HFFc6 (cell line): ENCODE data around the gene PPP2R5B. TPM values are rescaled to one million over a fixed set of nuclear protein-coding genes. Genes with fewer than 3 reads are reported as not detected.
A peak's percentile ranks its signal among the peaks of the same experiment; 100 is the strongest.

Experiments
- DNase-seq: peaks from one replicate; pipeline ENCODE4 v3.0.0-alpha.2; 2018
- H3K27ac Mint-ChIP-seq: 2 replicates; pipeline ENCODE4 v1.8.0; 2020; ENCODE audit warnings: mild to moderate bottlenecking, mixed read lengths
- H3K27me3 Mint-ChIP-seq: 2 replicates; pipeline ENCODE4 v1.8.0; 2021; ENCODE audit warnings: mild to moderate bottlenecking, moderate library complexity, mixed read lengths; ENCODE audit not compliant: insufficient read depth
- H3K36me3 Mint-ChIP-seq: 2 replicates; pipeline ENCODE4 v1.8.0; 2021; ENCODE audit warnings: low read depth, mixed read lengths
- H3K4me1 Mint-ChIP-seq: 2 replicates; pipeline ENCODE4 v1.8.0; 2020; ENCODE audit warnings: low read depth, mixed read lengths
- H3K4me3 Mint-ChIP-seq: 2 replicates; pipeline ENCODE4 v1.8.0; 2020; ENCODE audit warnings: mild to moderate bottlenecking, moderate library complexity, mixed read lengths
- H3K9me3 Mint-ChIP-seq: 2 replicates; pipeline ENCODE4 v1.8.0; 2020; ENCODE audit warnings: mild to moderate bottlenecking, mixed read lengths
- total RNA-seq, 6 experiments: library from RNA; stranded (reverse); fragmentation: NEBNext Ultra II Directional; extraction: Animal tissue kit (Norgen Biotek cat#: 25700); gene quantifications; 2 replicates in 1 of 6; 3 replicates in 5 of 6; pipeline ENCODE4 v1.2.3, GENCODE V29; 2021
- TF ChIP-seq, protein P1 (sequence below): fragments of 200-600 bp; sonication (generic); IDR thresholded peaks from 2 replicates; pipeline ENCODE4 v1.5.0; 2021; ENCODE audit warnings: antibody characterized with exemption, mild to moderate bottlenecking

Gene PPP2R5B
- total RNA-seq, 6 experiments from 2014 or later, result 16.2 to 28.1 (median 19.6) TPM

- Mint-ChIP-seq H3K27ac (peak overlapping the region; percentile 87), H3K27me3 (no peaks in the 10 kb centered on the region), H3K4me3 (peak overlapping the region; percentile 94), H3K4me1 (peaks cover 32% of the 10 kb centered on the region), H3K36me3 (no peaks in the 10 kb centered on the region; the same call in 1 of the 2 replicates), H3K9me3 (no peaks in the 10 kb centered on the region)
- no peak for DNase-seq
- TF ChIP-seq, protein P1, sequence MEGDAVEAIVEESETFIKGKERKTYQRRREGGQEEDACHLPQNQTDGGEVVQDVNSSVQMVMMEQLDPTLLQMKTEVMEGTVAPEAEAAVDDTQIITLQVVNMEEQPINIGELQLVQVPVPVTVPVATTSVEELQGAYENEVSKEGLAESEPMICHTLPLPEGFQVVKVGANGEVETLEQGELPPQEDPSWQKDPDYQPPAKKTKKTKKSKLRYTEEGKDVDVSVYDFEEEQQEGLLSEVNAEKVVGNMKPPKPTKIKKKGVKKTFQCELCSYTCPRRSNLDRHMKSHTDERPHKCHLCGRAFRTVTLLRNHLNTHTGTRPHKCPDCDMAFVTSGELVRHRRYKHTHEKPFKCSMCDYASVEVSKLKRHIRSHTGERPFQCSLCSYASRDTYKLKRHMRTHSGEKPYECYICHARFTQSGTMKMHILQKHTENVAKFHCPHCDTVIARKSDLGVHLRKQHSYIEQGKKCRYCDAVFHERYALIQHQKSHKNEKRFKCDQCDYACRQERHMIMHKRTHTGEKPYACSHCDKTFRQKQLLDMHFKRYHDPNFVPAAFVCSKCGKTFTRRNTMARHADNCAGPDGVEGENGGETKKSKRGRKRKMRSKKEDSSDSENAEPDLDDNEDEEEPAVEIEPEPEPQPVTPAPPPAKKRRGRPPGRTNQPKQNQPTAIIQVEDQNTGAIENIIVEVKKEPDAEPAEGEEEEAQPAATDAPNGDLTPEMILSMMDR, result no peak
Measured at GRCh38 chr11:64916040-64916774, 8.3 kb upstream of the PPP2R5B start.

- Mint-ChIP-seq H3K27me3 (no peaks in the 10 kb centered on the region), H3K36me3 (no peaks in the 10 kb centered on the region), H3K4me1 (peaks cover 32% of the 10 kb centered on the region), H3K27ac (peak within 1 kb of the TSS; percentile 87), H3K9me3 (no peaks in the 10 kb centered on the region), H3K4me3 (peak within 1 kb of the TSS; percentile 94)
- TF ChIP-seq, protein P1, result no peak
- peak; percentile 100 for DNase-seq
Measured at GRCh38 chr11:64916775-64917662, 7.5 kb upstream of the PPP2R5B start, which contains the start of gene ATG2A. ATG2A (minus strand) TSS chr11:64917209; CDS start chr11:64917135, 74 bp downstream.

DNA sequence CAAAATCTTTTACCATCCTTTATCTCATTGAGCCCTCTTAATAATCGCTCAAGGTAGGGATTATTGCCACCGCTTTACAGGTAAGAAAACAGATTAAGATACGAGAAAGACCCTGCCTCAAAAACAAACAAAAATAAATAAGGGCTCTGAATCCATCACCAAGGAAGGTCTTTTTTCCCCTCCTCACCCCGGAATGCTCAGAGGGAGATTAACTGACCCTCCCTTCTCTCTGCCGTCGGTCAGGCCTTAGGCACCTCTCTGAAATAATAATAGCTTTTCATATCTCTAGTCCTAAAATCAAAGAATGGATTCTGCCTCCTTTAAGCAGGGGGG is 6.9 kb upstream of the PPP2R5B start:
- peak overlapping the region; percentile 94 for H3K4me3 Mint-ChIP-seq
- TF ChIP-seq, protein P1, result no peak
- DNase-seq, result no peak

DNA sequence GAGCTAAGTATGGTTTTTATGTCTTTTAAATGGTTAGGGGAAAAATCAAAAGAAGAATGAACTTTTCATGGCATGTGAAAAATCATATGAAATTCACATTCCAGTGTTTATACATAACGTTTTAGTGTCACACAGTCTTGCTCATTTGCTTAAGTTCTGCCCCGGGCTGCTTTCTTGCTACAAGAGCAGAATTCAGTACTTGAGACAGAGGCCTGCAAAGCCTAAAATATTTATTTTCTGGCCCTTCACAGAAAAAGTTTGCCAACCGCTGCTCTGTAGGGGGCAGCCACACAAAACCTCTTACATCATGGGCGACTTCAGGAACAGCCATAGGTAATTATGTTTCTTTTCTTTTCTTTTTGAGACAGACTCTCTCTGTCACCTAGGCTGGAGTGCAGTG is 6.5 kb upstream of the PPP2R5B start:
- Mint-ChIP-seq H3K27ac (peak overlapping the region; percentile 86), H3K27me3 (no peaks in the 10 kb centered on the region), H3K4me3 (peak overlapping the region; percentile 94), H3K9me3 (no peaks in the 10 kb centered on the region), H3K36me3 (no peaks in the 10 kb centered on the region), H3K4me1 (peaks cover 32% of the 10 kb centered on the region)
- TF ChIP-seq, protein P1, result peak; percentile 58
- peak; percentile 59 for DNase-seq

More for the DNA sequence above, 6.9 kb upstream of the PPP2R5B start:
- H3K9me3 Mint-ChIP-seq, result no peaks in the 10 kb centered on the region
- H3K4me1 Mint-ChIP-seq, result peaks cover 32% of the 10 kb centered on the region
- H3K36me3 Mint-ChIP-seq, result no peaks in the 10 kb centered on the region
- H3K27ac Mint-ChIP-seq, result peak overlapping the region; percentile 86
- H3K27me3 Mint-ChIP-seq, result no peaks in the 10 kb centered on the region

DNA sequence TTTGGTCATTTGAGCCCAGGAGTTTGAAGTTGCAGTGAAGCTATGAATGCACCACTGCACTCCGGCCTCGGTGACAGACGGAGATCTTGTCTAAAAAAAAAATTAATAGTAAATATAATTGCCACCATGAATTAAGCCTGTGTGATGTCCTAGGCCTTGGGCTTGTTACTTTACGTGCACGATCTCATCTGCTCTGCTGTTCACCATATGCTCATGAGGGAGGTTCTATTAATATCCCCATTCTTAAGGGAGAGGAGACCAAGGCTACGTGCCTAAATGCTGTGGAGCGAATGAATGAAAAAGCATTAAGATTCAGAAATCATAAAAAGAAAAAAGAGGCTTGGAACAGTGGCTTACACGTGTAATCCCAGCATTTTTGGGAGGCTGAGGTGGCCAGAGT is 4.9 kb upstream of the PPP2R5B start:
- DNase-seq, result no peak
- Mint-ChIP-seq H3K36me3 (no peaks in the 10 kb centered on the region), H3K27ac (peak overlapping the region; percentile 35; the same call in 1 of the 2 replicates), H3K4me1 (peaks cover 42% of the 10 kb centered on the region), H3K9me3 (no peaks in the 10 kb centered on the region), H3K4me3 (peak overlapping the region; percentile 26; the same call in 1 of the 2 replicates), H3K27me3 (no peaks in the 10 kb centered on the region)
- TF ChIP-seq, protein P1, result no peak
